Inflammatory macrophage treated with lipopolysaccharide for 1 hour (primary cell): ENCODE data around the gene OFD1.
A peak's percentile ranks its signal among the peaks of the same experiment; 100 is the strongest.
"Not testable (repeated sequence)": the region's sequence is repeated elsewhere in the genome, so short reads cannot be mapped to it uniquely, and the experiment has no call there.

Experiments
- DNase-seq, 2 donors: peaks; one replicate each; pipeline ENCODE4 v3.0.0-alpha.2; 2020 to 2022

The OFD1 gene

GRCh38 chrX:13703589-13703988, 31.0 kb upstream of the OFD1 start:
- no peak for DNase-seq

- DNase-seq: no peak
Observed at GRCh38 chrX:13711141-13711540, 23.4 kb upstream of the OFD1 start.

GRCh38 chrX:13716455-13716854, 18.1 kb upstream of the OFD1 start:
- no peak for DNase-seq

GRCh38 chrX:13716905-13717304, 17.6 kb upstream of the OFD1 start:
- DNase-seq: no peak

- no peak for DNase-seq
Observed at GRCh38 chrX:13717700-13718472, 16.7 kb upstream of the OFD1 start.

- DNase-seq: no peak
Observed at GRCh38 chrX:13719192-13719856, 15.2 kb upstream of the OFD1 start.

- no peak for DNase-seq
Observed at GRCh38 chrX:13721371-13721770, 13.2 kb upstream of the OFD1 start.

GRCh38 chrX:13721819-13722519, 12.6 kb upstream of the OFD1 start:
- DNase-seq: no peak

- not testable (repeated sequence) for DNase-seq
Observed at GRCh38 chrX:13724878-13725277, 9.7 kb upstream of the OFD1 start.

GRCh38 chrX:13726583-13726982, 8.0 kb upstream of the OFD1 start:
- DNase-seq: not testable (repeated sequence)

GRCh38 chrX:13730523-13730922, 4.0 kb upstream of the OFD1 start:
- DNase-seq: not testable (repeated sequence)

- no peak for DNase-seq
Observed at GRCh38 chrX:13732246-13733067, 2.1 kb upstream of the OFD1 start.

GRCh38 chrX:13733506-13733905, 1.0 kb upstream of the OFD1 start:
- DNase-seq: no peak

GRCh38 chrX:13741695-13742094, 7.1 kb downstream of the OFD1 start:
- DNase-seq: no peak

- DNase-seq: peak in 1 of 2 donors; percentile 33
Observed at GRCh38 chrX:13742397-13743176, 8.0 kb downstream of the OFD1 start.

GRCh38 chrX:13747836-13748235, 13.3 kb downstream of the OFD1 start:
- DNase-seq: peak in 1 of 2 donors; percentile 34

- DNase-seq: no peak
Observed at GRCh38 chrX:13748486-13748885, 13.9 kb downstream of the OFD1 start.

GRCh38 chrX:13750204-13750603, 15.7 kb downstream of the OFD1 start:
- peak in 1 of 2 donors; percentile 14 for DNase-seq

- DNase-seq: no peak
Observed at GRCh38 chrX:13750812-13751211, 16.3 kb downstream of the OFD1 start.

GRCh38 chrX:13752141-13752540, 17.6 kb downstream of the OFD1 start:
- no peak for DNase-seq

GRCh38 chrX:13752646-13753045, 18.1 kb downstream of the OFD1 start:
- peak in 1 of 2 donors; percentile 43 for DNase-seq

- no peak for DNase-seq
Observed at GRCh38 chrX:13754765-13755164, 20.2 kb downstream of the OFD1 start.
